Skeletal muscle cell (primary cell): ENCODE results near the gene DARS2.
"Not testable (repeated sequence)": the region's sequence is repeated elsewhere in the genome, so short reads cannot be mapped to it uniquely, and the experiment has no call there.

Experiments used
- DNase-seq: peaks from one replicate; pipeline ENCODE4 v3.0.0-alpha.2; 2010; ENCODE audit warnings: low read depth
- H3K4me3 ChIP-seq: 2 replicates; pipeline ENCODE4 v1.5.1; 2011; ENCODE audit warnings: low read depth, mild to moderate bottlenecking, control low read depth, low read length, moderate library complexity

DARS2 gene

GRCh38 chr1:173859547-173859946, 35.1 kb downstream of the DARS2 start:
- not testable (repeated sequence) for H3K4me3 ChIP-seq, DNase-seq

GRCh38 chr1:173860065-173860464, 35.6 kb downstream of the DARS2 start:
- no peak for DNase-seq
- H3K4me3 ChIP-seq: no peak overlapping the region

GRCh38 chr1:173861731-173862145, 37.3 kb downstream of the DARS2 start:
- no peak for DNase-seq
- no peak overlapping the region for H3K4me3 ChIP-seq

- not testable (repeated sequence) for H3K4me3 ChIP-seq, DNase-seq
Observed at GRCh38 chr1:173862146-173862768, 37.8 kb downstream of the DARS2 start.

- DNase-seq: no peak
- H3K4me3 ChIP-seq: no peak overlapping the region
Observed at GRCh38 chr1:173862769-173863223, 38.3 kb downstream of the DARS2 start.

- no peak for DNase-seq
- no peak overlapping the region for H3K4me3 ChIP-seq
Observed at GRCh38 chr1:173863224-173864161, 39.0 kb downstream of the DARS2 start.

- no peak for DNase-seq
- H3K4me3 ChIP-seq: peak overlapping the region; percentile 64
Observed at GRCh38 chr1:173864179-173864867, 39.9 kb downstream of the DARS2 start.

GRCh38 chr1:173865468-173866164, 41.1 kb downstream of the DARS2 start:
- H3K4me3 ChIP-seq: peak overlapping the region; percentile 64
- DNase-seq: no peak

GRCh38 chr1:173866413-173867115, 42.1 kb downstream of the DARS2 start:
- DNase-seq: no peak
- peak overlapping the region; percentile 64 for H3K4me3 ChIP-seq

- DNase-seq: no peak
- peak overlapping the region; percentile 64 for H3K4me3 ChIP-seq
Observed at GRCh38 chr1:173867141-173867752, 42.8 kb downstream of the DARS2 start.

GRCh38 chr1:173867753-173868265, 43.3 kb downstream of the DARS2 start, which contains the start of gene GAS5:
GAS5 (minus strand) TSS chr1:173867989.
- peak; percentile 99 for DNase-seq
- peak within 1 kb of the TSS; percentile 64 for H3K4me3 ChIP-seq

- DNase-seq: peak; percentile 26
- H3K4me3 ChIP-seq: peak within 1 kb of the TSS; percentile 64
Observed at GRCh38 chr1:173868266-173869020, 44.0 kb downstream of the DARS2 start, which contains the start of gene ZBTB37. ZBTB37 (plus strand) TSS chr1:173868380; CDS start chr1:173870226, 1,846 bp downstream.

GRCh38 chr1:173869021-173869359, 44.5 kb downstream of the DARS2 start:
- DNase-seq: no peak
- H3K4me3 ChIP-seq: peak overlapping the region; percentile 64

- no peak overlapping the region for H3K4me3 ChIP-seq
- no peak for DNase-seq
Observed at GRCh38 chr1:173870252-173871075, 46.0 kb downstream of the DARS2 start.

- no peak for DNase-seq
- no peak overlapping the region for H3K4me3 ChIP-seq
Observed at GRCh38 chr1:173871091-173871490, 46.6 kb downstream of the DARS2 start.

GRCh38 chr1:173871500-173871899, 47.0 kb downstream of the DARS2 start:
- no peak overlapping the region for H3K4me3 ChIP-seq
- DNase-seq: no peak

- no peak overlapping the region for H3K4me3 ChIP-seq
- no peak for DNase-seq
Observed at GRCh38 chr1:173876732-173877131, 52.3 kb downstream of the DARS2 start.
